Activated naive CD8-positive, alpha-beta T cell (primary cell): ENCODE data around the gene CIC.
"Not testable (repeated sequence)": the region's sequence is repeated elsewhere in the genome, so short reads cannot be mapped to it uniquely, and the experiment has no call there.

Experiments
- H3K27ac Mint-ChIP-seq: one replicate; pipeline ENCODE4 v1.8.0; 2021; ENCODE audit warnings: mixed read lengths
- H3K27me3 Mint-ChIP-seq: one replicate; pipeline ENCODE4 v1.8.0; 2021; ENCODE audit warnings: mixed read lengths
- H3K36me3 Mint-ChIP-seq: one replicate; pipeline ENCODE4 v1.8.0; 2021; ENCODE audit warnings: mixed read lengths
- H3K4me1 Mint-ChIP-seq: one replicate; pipeline ENCODE4 v1.8.0; 2021; ENCODE audit warnings: low read depth, mixed read lengths
- H3K4me3 Mint-ChIP-seq: one replicate; pipeline ENCODE4 v1.8.0; 2021; ENCODE audit warnings: mild to moderate bottlenecking, mixed read lengths
- H3K9me3 Mint-ChIP-seq: one replicate; pipeline ENCODE4 v1.8.0; 2021; ENCODE audit warnings: low read depth, mixed read lengths

CIC gene

GRCh38 chr19:42261763-42262162 lies 7.3 kb upstream of the CIC start:
- no peaks in the 10 kb centered on the region for H3K36me3 Mint-ChIP-seq
- no peak overlapping the region for H3K4me3 Mint-ChIP-seq
- H3K27me3 Mint-ChIP-seq: no peaks in the 10 kb centered on the region
- no peak overlapping the region for H3K27ac Mint-ChIP-seq
- H3K4me1 Mint-ChIP-seq: no peaks in the 10 kb centered on the region
- no peaks in the 10 kb centered on the region for H3K9me3 Mint-ChIP-seq

- not testable (repeated sequence) for H3K27ac Mint-ChIP-seq, H3K4me3 Mint-ChIP-seq, H3K9me3 Mint-ChIP-seq, H3K27me3 Mint-ChIP-seq, H3K36me3 Mint-ChIP-seq
- H3K4me1 Mint-ChIP-seq: peaks cover 16% of the 10 kb centered on the region
Measured at GRCh38 chr19:42266105-42266504, 2.9 kb upstream of the CIC start.

GRCh38 chr19:42266928-42267603 lies 2.0 kb upstream of the CIC start:
- H3K9me3 Mint-ChIP-seq, H3K4me3 Mint-ChIP-seq, H3K36me3 Mint-ChIP-seq, H3K27me3 Mint-ChIP-seq, H3K27ac Mint-ChIP-seq: not testable (repeated sequence)
- peaks cover 22% of the 10 kb centered on the region for H3K4me1 Mint-ChIP-seq

GRCh38 chr19:42267644-42268141 lies 1.4 kb upstream of the CIC start:
- Mint-ChIP-seq H3K4me1 (peaks cover 22% of the 10 kb centered on the region), H3K9me3 (no peaks in the 10 kb centered on the region), H3K27ac (no peak overlapping the region), H3K4me3 (no peak overlapping the region), H3K36me3 (no peaks in the 10 kb centered on the region), H3K27me3 (no peaks in the 10 kb centered on the region)

GRCh38 chr19:42268142-42268703 lies 829 bp upstream of the CIC start:
- no peak overlapping the region for H3K27ac Mint-ChIP-seq
- no peaks in the 10 kb centered on the region for H3K27me3 Mint-ChIP-seq
- no peaks in the 10 kb centered on the region for H3K9me3 Mint-ChIP-seq
- no peak overlapping the region for H3K4me3 Mint-ChIP-seq
- peaks cover 23% of the 10 kb centered on the region for H3K4me1 Mint-ChIP-seq
- no peaks in the 10 kb centered on the region for H3K36me3 Mint-ChIP-seq

GRCh38 chr19:42269478-42270345 lies 660 bp downstream of the CIC start:
- peaks cover 2% of the 10 kb centered on the region for H3K36me3 Mint-ChIP-seq
- peak overlapping the region; percentile 90 for H3K4me3 Mint-ChIP-seq
- peak overlapping the region; percentile 98 for H3K27ac Mint-ChIP-seq
- peaks cover 26% of the 10 kb centered on the region for H3K4me1 Mint-ChIP-seq
- H3K27me3 Mint-ChIP-seq: no peaks in the 10 kb centered on the region
- no peaks in the 10 kb centered on the region for H3K9me3 Mint-ChIP-seq

GRCh38 chr19:42270346-42271044 lies 1.4 kb downstream of the CIC start:
- H3K4me3 Mint-ChIP-seq: peak overlapping the region; percentile 90
- H3K4me1 Mint-ChIP-seq: peaks cover 32% of the 10 kb centered on the region
- H3K27me3 Mint-ChIP-seq: no peaks in the 10 kb centered on the region
- peak overlapping the region; percentile 98 for H3K27ac Mint-ChIP-seq
- H3K9me3 Mint-ChIP-seq: no peaks in the 10 kb centered on the region
- peaks cover 4% of the 10 kb centered on the region for H3K36me3 Mint-ChIP-seq

- H3K27ac Mint-ChIP-seq: peak overlapping the region; percentile 89
Measured at GRCh38 chr19:42271045-42271419, 2.0 kb downstream of the CIC start.

GRCh38 chr19:42271861-42272534 lies 2.9 kb downstream of the CIC start:
- H3K9me3 Mint-ChIP-seq: no peaks in the 10 kb centered on the region
- H3K36me3 Mint-ChIP-seq: peaks cover 4% of the 10 kb centered on the region
- no peak overlapping the region for H3K27ac Mint-ChIP-seq
- peaks cover 44% of the 10 kb centered on the region for H3K4me1 Mint-ChIP-seq
- no peaks in the 10 kb centered on the region for H3K27me3 Mint-ChIP-seq
- no peak overlapping the region for H3K4me3 Mint-ChIP-seq

More at GRCh38 chr19:42271045-42271419, 2.0 kb downstream of the CIC start:
- peaks cover 4% of the 10 kb centered on the region for H3K36me3 Mint-ChIP-seq
- H3K4me1 Mint-ChIP-seq: peaks cover 35% of the 10 kb centered on the region
- peak overlapping the region; percentile 90 for H3K4me3 Mint-ChIP-seq
- no peaks in the 10 kb centered on the region for H3K9me3 Mint-ChIP-seq
- H3K27me3 Mint-ChIP-seq: no peaks in the 10 kb centered on the region

- H3K27me3 Mint-ChIP-seq: no peaks in the 10 kb centered on the region
- H3K27ac Mint-ChIP-seq: no peak overlapping the region
- H3K4me3 Mint-ChIP-seq: no peak overlapping the region
- no peaks in the 10 kb centered on the region for H3K9me3 Mint-ChIP-seq
- H3K4me1 Mint-ChIP-seq: peaks cover 47% of the 10 kb centered on the region
- peaks cover 4% of the 10 kb centered on the region for H3K36me3 Mint-ChIP-seq
Measured at GRCh38 chr19:42272535-42272897, 3.5 kb downstream of the CIC start.

- H3K4me1 Mint-ChIP-seq: peaks cover 47% of the 10 kb centered on the region
- H3K27me3 Mint-ChIP-seq: no peaks in the 10 kb centered on the region
- H3K27ac Mint-ChIP-seq: no peak overlapping the region
Measured at GRCh38 chr19:42272989-42273406, 3.9 kb downstream of the CIC start.

GRCh38 chr19:42273407-42274064 lies 4.5 kb downstream of the CIC start:
- Mint-ChIP-seq H3K36me3 (peaks cover 4% of the 10 kb centered on the region), H3K4me3 (no peak overlapping the region), H3K9me3 (no peaks in the 10 kb centered on the region), H3K4me1 (peaks cover 51% of the 10 kb centered on the region), H3K27ac (no peak overlapping the region), H3K27me3 (no peaks in the 10 kb centered on the region)

More at GRCh38 chr19:42272989-42273406, 3.9 kb downstream of the CIC start:
- Mint-ChIP-seq H3K9me3 (no peaks in the 10 kb centered on the region), H3K4me3 (no peak overlapping the region), H3K36me3 (peaks cover 4% of the 10 kb centered on the region)

- Mint-ChIP-seq H3K27me3 (no peaks in the 10 kb centered on the region), H3K4me3 (no peak overlapping the region), H3K9me3 (no peaks in the 10 kb centered on the region), H3K36me3 (peaks cover 4% of the 10 kb centered on the region), H3K4me1 (peaks cover 57% of the 10 kb centered on the region), H3K27ac (no peak overlapping the region)
Measured at GRCh38 chr19:42274065-42274682, 5.1 kb downstream of the CIC start.
